Myocyte (in vitro differentiated cells): ENCODE results near the gene THADA. TPM values are rescaled to one million over a fixed set of nuclear protein-coding genes. Genes with fewer than 3 reads are reported as not detected.
"Not testable (repeated sequence)": the region's sequence is repeated elsewhere in the genome, so short reads cannot be mapped to it uniquely, and the experiment has no call there.

Source experiments
- DNase-seq: peaks from one replicate; pipeline ENCODE4 v3.0.0-alpha.2; 2012; ENCODE audit warnings: low read depth
- total RNA-seq: library from RNA; depleted of rRNA; stranded (reverse); fragments of >200 nt; gene quantifications from 2 replicates; pipeline ENCODE4 v1.2.3, GENCODE V29; 2014

THADA gene
- total RNA-seq, 1 donor from 2014 or later = 16.9 TPM

GRCh38 chr2:43540021-43540779, 55.6 kb downstream of the THADA start:
- peak; percentile 91 for DNase-seq

GRCh38 chr2:43539436-43539835, 56.4 kb downstream of the THADA start:
- DNase-seq = no peak

GRCh38 chr2:43538034-43538670, 57.7 kb downstream of the THADA start:
- DNase-seq = no peak

GRCh38 chr2:43537137-43537536, 58.7 kb downstream of the THADA start:
- DNase-seq = no peak

GRCh38 chr2:43534569-43534968, 61.3 kb downstream of the THADA start:
- no peak for DNase-seq

GRCh38 chr2:43532572-43532971, 63.3 kb downstream of the THADA start:
- not testable (repeated sequence) for DNase-seq

- no peak for DNase-seq
Measured at GRCh38 chr2:43531251-43531650, 64.6 kb downstream of the THADA start.

GRCh38 chr2:43526994-43527393, 68.8 kb downstream of the THADA start:
- DNase-seq = no peak

- no peak for DNase-seq
Measured at GRCh38 chr2:43525506-43525905, 70.3 kb downstream of the THADA start.

- DNase-seq = peak; percentile 76
Measured at GRCh38 chr2:43524177-43524965, 71.5 kb downstream of the THADA start.

- DNase-seq = no peak
Measured at GRCh38 chr2:43522177-43522576, 73.7 kb downstream of the THADA start.

GRCh38 chr2:43521568-43521967, 74.3 kb downstream of the THADA start:
- DNase-seq = no peak

- DNase-seq = no peak
Measured at GRCh38 chr2:43520919-43521318, 74.9 kb downstream of the THADA start.

GRCh38 chr2:43519643-43520221, 76.1 kb downstream of the THADA start:
- DNase-seq = peak; percentile 83

GRCh38 chr2:43518718-43519117, 77.1 kb downstream of the THADA start:
- no peak for DNase-seq

GRCh38 chr2:43518181-43518580, 77.7 kb downstream of the THADA start:
- peak; percentile 54 for DNase-seq

GRCh38 chr2:43515807-43516497, 79.9 kb downstream of the THADA start:
- DNase-seq = no peak

- DNase-seq = no peak
Measured at GRCh38 chr2:43515248-43515647, 80.6 kb downstream of the THADA start.

- DNase-seq = peak; percentile 23
Measured at GRCh38 chr2:43513796-43514195, 82.0 kb downstream of the THADA start.

GRCh38 chr2:43513216-43513615, 82.6 kb downstream of the THADA start:
- no peak for DNase-seq

GRCh38 chr2:43511199-43511598, 84.6 kb downstream of the THADA start:
- DNase-seq = no peak
